GM20000 (cell line): ENCODE data around the gene LXN.
"Not testable (repeated sequence)": the region's sequence is repeated elsewhere in the genome, so short reads cannot be mapped to it uniquely, and the experiment has no call there.

Source experiments
- DNase-seq: peaks from one replicate; pipeline ENCODE4 v3.0.0; 2012; ENCODE audit warnings: low spot score
- CTCF ChIP-seq: IDR thresholded peaks from 2 replicates; pipeline ENCODE4 v1.5.1; 2012; ENCODE audit warnings: mild to moderate bottlenecking, control low read depth; ENCODE audit errors: extremely low read depth, missing control alignments

Gene LXN

GRCh38 chr3:158710601-158711000, 38.2 kb upstream of the LXN start:
- TF ChIP-seq CTCF: no peak
- DNase-seq: no peak

GRCh38 chr3:158709666-158710083, 37.2 kb upstream of the LXN start:
- TF ChIP-seq CTCF: no peak
- no peak for DNase-seq

- no peak for TF ChIP-seq CTCF
- no peak for DNase-seq
These were observed 31.1 kb upstream of the LXN start for GRCh38 chr3:158703566-158703965.

GRCh38 chr3:158702815-158703481, 30.5 kb upstream of the LXN start:
- no peak for DNase-seq
- TF ChIP-seq CTCF: no peak

GRCh38 chr3:158701420-158702065, 29.1 kb upstream of the LXN start:
- no peak for TF ChIP-seq CTCF
- DNase-seq: no peak

GRCh38 chr3:158700559-158700958, 28.1 kb upstream of the LXN start:
- no peak for DNase-seq
- TF ChIP-seq CTCF: no peak

- no peak for TF ChIP-seq CTCF
These were observed 24.2 kb upstream of the LXN start for GRCh38 chr3:158696618-158697017.

GRCh38 chr3:158693866-158694456, 21.5 kb upstream of the LXN start:
- not testable (repeated sequence) for DNase-seq

More at GRCh38 chr3:158696618-158697017, 24.2 kb upstream of the LXN start:
- no peak for DNase-seq
